ENCODE measurements around the gene PCGF5.

DNA sequence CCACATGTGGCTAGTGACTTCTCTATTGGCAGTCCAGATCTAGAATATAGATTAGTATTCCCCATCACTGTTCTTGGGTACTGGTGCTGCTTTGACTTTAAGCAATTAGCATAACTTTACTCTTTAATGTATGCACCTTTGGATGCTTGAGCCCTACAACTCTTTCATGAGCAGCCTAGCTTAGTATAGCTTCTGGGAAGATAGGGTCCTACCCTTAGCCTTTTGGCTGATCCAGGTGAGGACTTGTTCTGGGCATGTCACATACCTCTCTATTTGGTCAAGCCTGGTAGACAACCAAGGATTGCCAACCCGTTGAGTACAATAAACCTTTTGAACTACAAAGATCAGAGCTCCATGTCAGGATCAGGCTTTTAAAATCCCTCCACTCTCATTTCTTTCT lies 17.7 kb downstream of the PCGF5 start:
- TF ChIP-seq, protein P1, sequence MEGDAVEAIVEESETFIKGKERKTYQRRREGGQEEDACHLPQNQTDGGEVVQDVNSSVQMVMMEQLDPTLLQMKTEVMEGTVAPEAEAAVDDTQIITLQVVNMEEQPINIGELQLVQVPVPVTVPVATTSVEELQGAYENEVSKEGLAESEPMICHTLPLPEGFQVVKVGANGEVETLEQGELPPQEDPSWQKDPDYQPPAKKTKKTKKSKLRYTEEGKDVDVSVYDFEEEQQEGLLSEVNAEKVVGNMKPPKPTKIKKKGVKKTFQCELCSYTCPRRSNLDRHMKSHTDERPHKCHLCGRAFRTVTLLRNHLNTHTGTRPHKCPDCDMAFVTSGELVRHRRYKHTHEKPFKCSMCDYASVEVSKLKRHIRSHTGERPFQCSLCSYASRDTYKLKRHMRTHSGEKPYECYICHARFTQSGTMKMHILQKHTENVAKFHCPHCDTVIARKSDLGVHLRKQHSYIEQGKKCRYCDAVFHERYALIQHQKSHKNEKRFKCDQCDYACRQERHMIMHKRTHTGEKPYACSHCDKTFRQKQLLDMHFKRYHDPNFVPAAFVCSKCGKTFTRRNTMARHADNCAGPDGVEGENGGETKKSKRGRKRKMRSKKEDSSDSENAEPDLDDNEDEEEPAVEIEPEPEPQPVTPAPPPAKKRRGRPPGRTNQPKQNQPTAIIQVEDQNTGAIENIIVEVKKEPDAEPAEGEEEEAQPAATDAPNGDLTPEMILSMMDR (IDR thresholded peaks at IDR 0.05) = no peak
- no peak for TF ChIP-seq FOXM1 (IDR thresholded peaks at IDR 0.05; ENCODE audit: low read depth)
- no peak for TF ChIP-seq RAD21 (IDR thresholded peaks at IDR 0.05; ENCODE audit: low read length)
- no peak for TF ChIP-seq YY1 (IDR thresholded peaks at IDR 0.05; ENCODE audit: low read depth)
- no peak for TF ChIP-seq RFX5 (IDR thresholded peaks at IDR 0.05; ENCODE audit: low read length)
- TF ChIP-seq POLR2AphosphoS5 (IDR thresholded peaks at IDR 0.05; ENCODE audit: low read depth, low read length) = no peak
- TF ChIP-seq JUND (IDR thresholded peaks at IDR 0.05) = no peak
- TF ChIP-seq REST (IDR thresholded peaks at IDR 0.05; ENCODE audit: low read depth, low read length) = no peak
- TF ChIP-seq, protein P2, sequence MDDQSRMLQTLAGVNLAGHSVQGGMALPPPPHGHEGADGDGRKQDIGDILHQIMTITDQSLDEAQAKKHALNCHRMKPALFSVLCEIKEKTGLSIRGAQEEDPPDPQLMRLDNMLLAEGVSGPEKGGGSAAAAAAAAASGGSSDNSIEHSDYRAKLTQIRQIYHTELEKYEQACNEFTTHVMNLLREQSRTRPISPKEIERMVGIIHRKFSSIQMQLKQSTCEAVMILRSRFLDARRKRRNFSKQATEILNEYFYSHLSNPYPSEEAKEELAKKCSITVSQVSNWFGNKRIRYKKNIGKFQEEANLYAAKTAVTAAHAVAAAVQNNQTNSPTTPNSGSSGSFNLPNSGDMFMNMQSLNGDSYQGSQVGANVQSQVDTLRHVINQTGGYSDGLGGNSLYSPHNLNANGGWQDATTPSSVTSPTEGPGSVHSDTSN (IDR thresholded peaks at IDR 0.05) = no peak
- TF ChIP-seq USF2 (IDR thresholded peaks at IDR 0.05; ENCODE audit: borderline replicate concordance, low read depth, low read length) = no peak
